ENCODE measurements around the gene MAMDC2.

Gene MAMDC2

GRCh38 chr9:70160686-70161600 is 117.3 kb downstream of the MAMDC2 start:
- no peak for DNase-seq (ENCODE audit: extremely low read depth, low read depth)
- no peak overlapping the region for H3K4me3 ChIP-seq (replicated peaks; ENCODE audit: low read depth, low read length)
- TF ChIP-seq CTCF (IDR thresholded peaks at IDR 0.05; ENCODE audit: low read depth, low read length, missing control alignments): no peak

- TF ChIP-seq CTCF (IDR thresholded peaks at IDR 0.05; ENCODE audit: low read depth, low read length, missing control alignments): no peak
- no peak overlapping the region for H3K4me3 ChIP-seq (replicated peaks; ENCODE audit: low read depth, low read length)
Measured at GRCh38 chr9:70165006-70165602, 121.5 kb downstream of the MAMDC2 start.

DNA sequence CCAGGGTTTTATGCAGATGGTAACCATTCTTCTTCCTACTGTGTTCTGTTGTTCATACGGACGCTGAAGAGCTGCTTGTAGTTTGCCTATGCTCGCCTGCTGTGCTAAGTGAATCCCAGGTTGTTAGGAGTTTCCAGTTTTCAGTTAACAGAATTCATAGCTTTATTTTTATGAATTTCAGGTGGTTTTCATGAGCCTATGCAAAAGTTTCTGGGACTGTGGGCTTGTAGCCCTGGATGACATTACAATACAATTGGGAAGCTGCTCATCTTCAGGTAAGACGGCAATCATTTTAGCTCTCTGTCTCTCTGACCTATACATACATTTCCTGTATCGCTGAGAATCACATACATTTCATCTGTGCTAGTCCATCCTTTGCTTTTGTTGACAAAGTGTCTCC is 124.9 kb downstream of the MAMDC2 start:
- DNase-seq (ENCODE audit: extremely low read depth, low read depth): no peak
- TF ChIP-seq CTCF (IDR thresholded peaks at IDR 0.05; ENCODE audit: low read depth, low read length, missing control alignments): no peak
- no peak overlapping the region for H3K4me3 ChIP-seq (replicated peaks; ENCODE audit: low read depth, low read length)

More at GRCh38 chr9:70165006-70165602, 121.5 kb downstream of the MAMDC2 start:
- no peak for DNase-seq (ENCODE audit: extremely low read depth, low read depth)

- no peak for DNase-seq (ENCODE audit: extremely low read depth, low read depth)
- no peak overlapping the region for H3K4me3 ChIP-seq (replicated peaks; ENCODE audit: low read depth, low read length)
- TF ChIP-seq CTCF (IDR thresholded peaks at IDR 0.05; ENCODE audit: low read depth, low read length, missing control alignments): no peak
Measured at GRCh38 chr9:70169222-70169621, 125.6 kb downstream of the MAMDC2 start.

- DNase-seq (ENCODE audit: extremely low read depth, low read depth): no peak
- no peak for TF ChIP-seq CTCF (IDR thresholded peaks at IDR 0.05; ENCODE audit: low read depth, low read length, missing control alignments)
- H3K4me3 ChIP-seq (replicated peaks; ENCODE audit: low read depth, low read length): no peak overlapping the region
Measured at GRCh38 chr9:70170151-70170790, 126.6 kb downstream of the MAMDC2 start.

- no peak for TF ChIP-seq CTCF (IDR thresholded peaks at IDR 0.05; ENCODE audit: low read depth, low read length, missing control alignments)
- H3K4me3 ChIP-seq (replicated peaks; ENCODE audit: low read depth, low read length): no peak overlapping the region
- DNase-seq (ENCODE audit: extremely low read depth, low read depth): no peak
Measured at GRCh38 chr9:70172532-70172931, 128.9 kb downstream of the MAMDC2 start.

Measured in HFF-Myc (cell line).